Fibroblast of mammary gland (primary cell): ENCODE measurements around the gene KYNU.

Experiments used
- DNase-seq: peaks from one replicate; pipeline ENCODE4 v3.0.0-alpha.2; 2010; ENCODE audit warnings: low read depth
- H3K4me3 ChIP-seq: 2 replicates; pipeline ENCODE4 v1.5.1; 2011; ENCODE audit warnings: low read depth, mild to moderate bottlenecking, low read length, moderate library complexity; ENCODE audit not compliant: control insufficient read depth
- TF ChIP-seq, protein P1 (sequence below): conservative IDR thresholded peaks from 2 replicates; pipeline ENCODE4 v1.5.1; 2011; ENCODE audit warnings: low read depth, low read length, inconsistent platforms; ENCODE audit not compliant: control insufficient read depth, insufficient read depth

The KYNU gene

GRCh38 chr2:142877216-142877838 is at the start of gene KYNU:
TSS of gene KYNU (plus strand) at chr2:142877664. CDS start at chr2:142885368, 7,704 bp downstream.
- no peak within 1 kb of the TSS for H3K4me3 ChIP-seq
- TF ChIP-seq, protein P1, sequence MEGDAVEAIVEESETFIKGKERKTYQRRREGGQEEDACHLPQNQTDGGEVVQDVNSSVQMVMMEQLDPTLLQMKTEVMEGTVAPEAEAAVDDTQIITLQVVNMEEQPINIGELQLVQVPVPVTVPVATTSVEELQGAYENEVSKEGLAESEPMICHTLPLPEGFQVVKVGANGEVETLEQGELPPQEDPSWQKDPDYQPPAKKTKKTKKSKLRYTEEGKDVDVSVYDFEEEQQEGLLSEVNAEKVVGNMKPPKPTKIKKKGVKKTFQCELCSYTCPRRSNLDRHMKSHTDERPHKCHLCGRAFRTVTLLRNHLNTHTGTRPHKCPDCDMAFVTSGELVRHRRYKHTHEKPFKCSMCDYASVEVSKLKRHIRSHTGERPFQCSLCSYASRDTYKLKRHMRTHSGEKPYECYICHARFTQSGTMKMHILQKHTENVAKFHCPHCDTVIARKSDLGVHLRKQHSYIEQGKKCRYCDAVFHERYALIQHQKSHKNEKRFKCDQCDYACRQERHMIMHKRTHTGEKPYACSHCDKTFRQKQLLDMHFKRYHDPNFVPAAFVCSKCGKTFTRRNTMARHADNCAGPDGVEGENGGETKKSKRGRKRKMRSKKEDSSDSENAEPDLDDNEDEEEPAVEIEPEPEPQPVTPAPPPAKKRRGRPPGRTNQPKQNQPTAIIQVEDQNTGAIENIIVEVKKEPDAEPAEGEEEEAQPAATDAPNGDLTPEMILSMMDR, result peak; percentile 5
- peak; percentile 40 for DNase-seq

GRCh38 chr2:142834021-142834420 is 43.4 kb upstream of the KYNU start:
- peak; percentile 66 for DNase-seq
- TF ChIP-seq, protein P1, result no peak
- H3K4me3 ChIP-seq, result no peak overlapping the region

GRCh38 chr2:142840436-142840835 is 37.0 kb upstream of the KYNU start:
- H3K4me3 ChIP-seq, result no peak overlapping the region
- TF ChIP-seq, protein P1, result no peak
- no peak for DNase-seq

DNA sequence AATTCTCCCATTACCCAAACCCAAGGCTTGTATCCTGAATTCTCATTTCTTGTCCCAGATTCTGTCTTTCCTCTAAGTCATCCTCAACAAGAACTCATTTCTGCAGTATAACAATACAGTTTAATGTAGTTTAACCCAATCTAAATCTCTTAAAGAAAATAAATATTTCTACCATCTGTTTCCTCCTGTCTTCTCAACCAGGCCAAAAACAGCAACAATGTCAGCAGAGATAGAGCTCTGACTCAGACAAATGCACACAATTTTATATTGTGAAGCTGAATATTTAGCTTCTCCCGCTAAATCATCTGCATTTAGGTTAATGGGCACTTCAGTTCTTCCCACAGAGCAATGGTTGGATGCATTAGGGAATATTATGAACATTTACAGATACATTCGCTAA is 35.7 kb upstream of the KYNU start:
- TF ChIP-seq, protein P1, result no peak
- no peak overlapping the region for H3K4me3 ChIP-seq
- DNase-seq, result no peak

DNA sequence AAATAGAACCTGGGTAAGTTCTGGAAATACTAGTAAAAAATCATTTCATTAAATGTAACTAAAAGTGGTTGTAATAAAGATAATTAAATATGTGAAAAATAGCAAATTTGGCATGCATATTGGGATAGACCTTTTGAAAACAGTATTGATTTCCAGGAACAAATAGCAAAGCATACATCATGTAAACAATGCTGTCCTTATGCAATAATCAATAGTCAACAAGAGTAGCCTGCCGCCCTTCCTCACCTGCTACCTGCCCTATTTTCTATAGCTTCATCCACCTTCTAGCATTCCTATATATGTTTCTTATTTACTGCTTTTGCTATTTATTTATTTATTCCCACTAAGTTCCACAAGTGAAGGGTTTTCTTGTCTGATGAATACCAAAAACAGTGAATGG is 35.1 kb upstream of the KYNU start:
- TF ChIP-seq, protein P1, result no peak
- no peak for DNase-seq
- H3K4me3 ChIP-seq, result no peak overlapping the region

GRCh38 chr2:142843731-142844130 is 33.7 kb upstream of the KYNU start:
- DNase-seq, result no peak
- TF ChIP-seq, protein P1, result no peak
- H3K4me3 ChIP-seq, result no peak overlapping the region
